Measurements from ENCODE around the gene PASK.

The PASK gene

GRCh38 chr2:241061275-241061674 is 88.0 kb downstream of the PASK start:
- no peak for TF ChIP-seq CTCF (IDR thresholded peaks at IDR 0.05; ENCODE audit: low read depth, low read length)
- in situ Hi-C loops (cut with HindIII; ENCODE audit: low sequenced_read_pairs): no loop called here
- H3K4me3 ChIP-seq (ENCODE audit: low read depth, low read length): no peak overlapping the region

More at GRCh38 chr2:241061275-241061674, 88.0 kb downstream of the PASK start:
- peak; percentile 29 for DNase-seq (ENCODE audit: low read depth, low spot score)

Data from astrocyte of the spinal cord (primary cell).